HepG2 (cell line): Measurements from ENCODE around the gene TIMM8B. TPM values are rescaled to one million over a fixed set of nuclear protein-coding genes. Genes with fewer than 3 reads are reported as not detected.

ENCODE experiments used
- ATAC-seq: fragments of 200-7000 bp; cut with Tn5 transposase; 3 replicates; pipeline ENCODE4 v1.9.1; 2020; ENCODE audit warnings: mild to moderate bottlenecking, moderate library complexity
- BruUV-seq: library from RNA; stranded (reverse); fragments of 400-500 nt; replicated peaks from 2 replicates; lab custom pipeline; 2021; lab: Mats Ljungman, UMichigan
- CTCF ChIA-PET: fragments of 300-600 bp; formaldehyde crosslinking; extraction: SDS; loops from one replicate; lab custom pipeline; 2021; ENCODE audit warnings: low total read pairs, inconsistent platforms, low intra/inter-chr PET ratio; lab: Yijun Ruan, JAX
- POLR2A ChIA-PET: fragments of 350-600 bp; sonication (Branson Sonifier 250); formaldehyde crosslinking; loops from one replicate; lab custom pipeline; 2020; ENCODE audit warnings: antibody characterized with exemption, inconsistent platforms; lab: Yijun Ruan, JAX
- DNase-seq: peaks from one replicate; pipeline ENCODE4 v3.0.0-alpha.2; 2015; ENCODE audit warnings: low spot score
- FAIRE-seq: peaks from 3 replicates; lab custom pipeline; 2011; peaks lifted over from hg19 to GRCh38; lab: Jason Lieb, UNC
- H2AFZ ChIP-seq: one replicate; pipeline ENCODE4 v1.6.1; 2011; ENCODE audit warnings: low read length, inconsistent platforms
- H3K27ac ChIP-seq: fragments of 300-600 bp; 3 replicates; pipeline ENCODE4 v1.8.0; 2011; ENCODE audit warnings: mixed run types, mild to moderate bottlenecking, mixed read lengths, low read length, inconsistent platforms; ENCODE audit not compliant: insufficient read depth; ENCODE audit errors: extremely low read length
- H3K27me3 ChIP-seq, 2 experiments: fragments of 200-600 bp in 1 of 2; 2 replicates in 1 of 2; 3 replicates in 1 of 2; pipeline versions ENCODE4 v1.6.0 to v1.8.0; 2011; ENCODE audit warnings: low read length in 2 of 2, mild to moderate bottlenecking in 2 of 2, moderate library complexity in 2 of 2, inconsistent platforms in 1 of 2; ENCODE audit not compliant: insufficient read depth in 2 of 2, control insufficient read depth in 1 of 2
- H3K36me3 ChIP-seq, 2 experiments: fragments of 200-600 bp in 1 of 2; replicated peaks in 1 of 2; 2 replicates in 1 of 2; 3 replicates in 1 of 2; pipeline versions ENCODE4 v1.5.1 to v1.8.0; 2011; ENCODE audit warnings: low read length in 2 of 2, inconsistent platforms in 1 of 2; ENCODE audit not compliant: insufficient read depth in 2 of 2, control insufficient read depth in 1 of 2
- H3K4me1 ChIP-seq: 2 replicates; pipeline ENCODE4 v1.5.1; 2012; ENCODE audit warnings: low read length, inconsistent platforms; ENCODE audit not compliant: insufficient read depth
- H3K4me2 ChIP-seq: 2 replicates; pipeline ENCODE4 v1.6.0; 2011; ENCODE audit warnings: low read depth, low read length, inconsistent platforms
- H3K4me3 ChIP-seq, 3 experiments: fragments of 200-600 bp in 1 of 3; sonication (generic), shearing (Covaris generic) in 1 of 3; replicated peaks in 1 of 3; 2 replicates each; pipeline ENCODE4 v1.5.1; 2011 to 2016; ENCODE audit warnings: low read length in 3 of 3, inconsistent platforms in 2 of 3, low read depth in 2 of 3, mild to moderate bottlenecking in 2 of 3, control low read depth in 1 of 3, mixed read lengths in 1 of 3; ENCODE audit not compliant: insufficient read depth in 1 of 3
- H3K79me2 ChIP-seq: one replicate; pipeline ENCODE4 v1.6.1; 2011; ENCODE audit warnings: low read length, inconsistent platforms; ENCODE audit not compliant: insufficient read depth
- H3K9ac ChIP-seq: 2 replicates; pipeline ENCODE4 v1.6.0; 2011; ENCODE audit warnings: mild to moderate bottlenecking, low read depth, low read length, inconsistent platforms; ENCODE audit not compliant: insufficient read depth
- H3K9me3 ChIP-seq: 2 replicates; pipeline ENCODE4 v1.5.1; 2012; ENCODE audit warnings: mild to moderate bottlenecking, low read length
- H4K20me1 ChIP-seq: 2 replicates; pipeline ENCODE4 v1.6.0; 2011; ENCODE audit warnings: inconsistent platforms, mild to moderate bottlenecking, low read length, moderate library complexity; ENCODE audit not compliant: insufficient read depth
- DNMT1 ChIP-seq: sonication (generic); formaldehyde crosslinking; IDR thresholded peaks from 2 replicates; pipeline ENCODE4 v1.5.1; 2020; ENCODE audit warnings: mild to moderate bottlenecking, missing genetic modification reagents
- ERF ChIP-seq: IDR thresholded peaks from 2 replicates; pipeline ENCODE4 v1.6.1; 2018; ENCODE audit warnings: missing biosample characterization, missing genetic modification reagents
- HDAC6 ChIP-seq: fragments of 200-600 bp; sonication (generic); IDR thresholded peaks from 2 replicates; pipeline ENCODE4 v1.7.0; 2017; ENCODE audit warnings: mild to moderate bottlenecking, antibody characterized with exemption, low read length, low read depth
- NR3C1 ChIP-seq: sonication (generic); formaldehyde crosslinking; IDR thresholded peaks from 2 replicates; pipeline ENCODE4 v1.4.0; 2020; ENCODE audit warnings: missing genetic modification reagents
- SP1 ChIP-seq, 2 experiments: fragments of 450-650 bp in 1 of 2; sonication (generic) in 1 of 2; formaldehyde crosslinking in 1 of 2; IDR thresholded peaks; 2 replicates each; pipeline versions ENCODE4 v1.4.0 to v1.6.1; 2016 to 2020; ENCODE audit warnings: missing genetic modification reagents in 1 of 2
- ZIK1 ChIP-seq: sonication (generic); formaldehyde crosslinking; IDR thresholded peaks from 2 replicates; pipeline ENCODE4 v1.5.0; 2020; ENCODE audit warnings: mild to moderate bottlenecking, low read depth, missing genetic modification reagents, borderline replicate concordance
- ZNF256 ChIP-seq: sonication (generic); formaldehyde crosslinking; conservative IDR thresholded peaks from 2 replicates; pipeline ENCODE4 v1.4.0; 2020; ENCODE audit warnings: missing genetic modification reagents
- ZNF350 ChIP-seq: sonication (generic); formaldehyde crosslinking; IDR thresholded peaks from 2 replicates; pipeline ENCODE4 v1.4.0; 2020; ENCODE audit warnings: mild to moderate bottlenecking, low read depth, missing genetic modification reagents, borderline replicate concordance
- ZNF670 ChIP-seq: sonication (generic); formaldehyde crosslinking; IDR thresholded peaks from 2 replicates; pipeline ENCODE4 v1.8.0; 2022; ENCODE audit warnings: mild to moderate bottlenecking, missing genetic modification reagents, borderline replicate concordance
- WGBS: methylation state at CpG from one replicate; pipeline ENCODE4 v1.1.6; 2017; ENCODE audit warnings: low lambda C conversion rate; 5-methylcytosine and 5-hydroxymethylcytosine counted together
- in situ Hi-C: cut with HindIII; loops from 2 replicates; pipeline ENCODE4 v1.10.0; 2017; ENCODE audit warnings: low pct_unique_long_range_greater_than_20kb; ENCODE audit not compliant: extremely low pct_ligation_motif_present
- intact Hi-C: fragments of 100-400 bp; cut with micrococcal nuclease; formaldehyde crosslinking; loops from one replicate; pipeline ENCODE4 v1.10.0; 2022; ENCODE audit not compliant: unreplicated experiment
- polyA plus RNA-seq, 8 experiments: library from polyadenylated mRNA; depleted of rRNA in 3 of 8; stranded (reverse) in 7 of 8; unstranded in 1 of 8; fragments of >200 nt; fragmentation: Illumina TruSeq in 4 of 8; extraction: Trizol in 4 of 8; gene quantifications; 2 replicates each; pipeline versions ENCODE4 v1.2.1 to v1.2.3, GENCODE V29; 2011 to 2016; ENCODE audit warnings: low read depth in 4 of 8, missing spikeins in 1 of 8, mixed read lengths in 1 of 8; ENCODE audit not compliant: insufficient read depth in 1 of 8
- total RNA-seq, 5 experiments: library from RNA; depleted of rRNA; stranded (reverse); fragments of >200 nt; fragmentation: Illumina TruSeq; extraction: Trizol; gene quantifications; 2 replicates each; pipeline ENCODE4 v1.2.3, GENCODE V29; 2016; ENCODE audit warnings: low read depth in 1 of 5
- TF ChIP-seq, protein P1 (sequence below): sonication (generic); formaldehyde crosslinking; IDR thresholded peaks from 2 replicates; pipeline ENCODE4 v1.4.0; 2020; ENCODE audit warnings: missing genetic modification reagents
- TF ChIP-seq, protein P2 (sequence below): sonication (generic); formaldehyde crosslinking; IDR thresholded peaks from 2 replicates; pipeline ENCODE4 v1.8.0; 2022; ENCODE audit warnings: mild to moderate bottlenecking, missing genetic modification reagents, borderline replicate concordance

TIMM8B gene
- total and polyA plus RNA-seq, 2 of the 13 experiments (the other 11 are each of a cell fraction or from before 2014, with no cell fraction given): 84.5 to 98.3 TPM

DNA sequence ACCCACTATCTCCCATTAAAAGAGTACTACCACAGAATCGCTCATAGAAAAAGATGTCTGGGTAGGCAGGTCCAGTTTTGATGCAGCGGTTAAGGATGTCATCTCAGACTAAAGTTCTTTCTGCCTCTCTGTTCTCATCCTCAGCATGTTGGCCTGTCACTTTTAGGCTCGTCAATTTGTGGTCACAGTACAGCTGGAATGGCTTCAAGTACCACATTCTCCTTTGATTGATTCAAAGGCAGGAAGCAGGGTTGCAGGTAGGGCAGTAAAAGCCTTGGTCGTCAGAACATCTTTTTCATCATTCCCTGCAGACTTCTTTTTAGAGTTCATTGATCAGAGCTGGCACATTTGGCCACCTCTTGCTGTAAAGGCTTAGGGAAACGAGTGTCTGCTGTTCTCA is 28.8 kb upstream of the TIMM8B start:
- FAIRE-seq: no peak
- H3K9me3 ChIP-seq: no peaks in the 10 kb centered on the region
- ATAC-seq: no peak
- peaks cover 5% of the 10 kb centered on the region; the same call in 1 of the 2 replicates for H3K4me1 ChIP-seq
- no peaks in the 10 kb centered on the region for H3K79me2 ChIP-seq
- H3K36me3 ChIP-seq: no peaks in the 10 kb centered on the region
- WGBS: 68% methylated on average over 5 of the region's 5 CpGs
- ChIA-PET CTCF (no interaction called here), POLR2A (no interaction called here)
- in situ Hi-C loops (loop anchor here (10.0 kb wide), 1 partner anchor 169 kb away; no protein-coding TSS in a partner anchor), intact Hi-C loops (no loop called here)
- H3K27ac ChIP-seq: no peak overlapping the region
- no peaks in the 10 kb centered on the region for H4K20me1 ChIP-seq
- no peak overlapping the region for H2AFZ ChIP-seq
- H3K9ac ChIP-seq: no peak overlapping the region
- TF ChIP-seq HDAC6: no peak
- no peak for TF ChIP-seq ERF (CRISPR knock-in tag)
- TF ChIP-seq DNMT1 (CRISPR knock-in tag): no peak
- TF ChIP-seq, protein P1, sequence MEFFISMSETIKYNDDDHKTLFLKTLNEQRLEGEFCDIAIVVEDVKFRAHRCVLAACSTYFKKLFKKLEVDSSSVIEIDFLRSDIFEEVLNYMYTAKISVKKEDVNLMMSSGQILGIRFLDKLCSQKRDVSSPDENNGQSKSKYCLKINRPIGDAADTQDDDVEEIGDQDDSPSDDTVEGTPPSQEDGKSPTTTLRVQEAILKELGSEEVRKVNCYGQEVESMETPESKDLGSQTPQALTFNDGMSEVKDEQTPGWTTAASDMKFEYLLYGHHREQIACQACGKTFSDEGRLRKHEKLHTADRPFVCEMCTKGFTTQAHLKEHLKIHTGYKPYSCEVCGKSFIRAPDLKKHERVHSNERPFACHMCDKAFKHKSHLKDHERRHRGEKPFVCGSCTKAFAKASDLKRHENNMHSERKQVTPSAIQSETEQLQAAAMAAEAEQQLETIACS (CRISPR knock-in tag): no peak
- no TSS peak for BruUV-seq
- no peak for DNase-seq
- no peak overlapping the region for H3K4me2 ChIP-seq
- H3K4me3 ChIP-seq: no peak overlapping the region
- no peaks in the 10 kb centered on the region for H3K27me3 ChIP-seq

DNA sequence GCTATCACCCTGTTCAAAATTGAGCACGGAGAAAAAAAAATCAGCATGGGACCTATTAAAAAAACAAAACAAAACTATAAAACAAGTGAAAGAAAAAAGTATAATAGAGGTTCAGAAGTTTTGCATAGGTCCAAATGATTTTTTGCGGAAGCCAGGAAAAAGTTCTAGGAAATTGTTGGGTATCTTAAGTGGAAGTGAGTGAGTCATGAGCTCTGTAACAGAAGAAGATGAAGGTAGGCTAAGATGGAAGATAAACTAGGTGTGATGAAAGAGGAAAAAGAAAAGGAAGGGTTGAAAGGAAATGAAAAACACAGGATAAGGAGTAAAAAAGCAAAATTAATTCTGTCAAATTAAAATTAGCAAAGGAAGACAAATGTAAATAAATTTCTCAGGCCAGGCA is 27.9 kb upstream of the TIMM8B start:
- Histone ChIP-seq H2AFZ (no peak overlapping the region), H3K36me3 (no peaks in the 10 kb centered on the region), H3K4me3 (no peak overlapping the region), H3K4me2 (no peak overlapping the region), H3K27ac (no peak overlapping the region), H3K9me3 (no peaks in the 10 kb centered on the region), H3K79me2 (no peaks in the 10 kb centered on the region), H3K9ac (no peak overlapping the region), H3K27me3 (no peaks in the 10 kb centered on the region), H3K4me1 (peaks cover 5% of the 10 kb centered on the region; the same call in 1 of the 2 replicates), H4K20me1 (no peaks in the 10 kb centered on the region)
- POLR2A ChIA-PET: interaction anchor here (1.1 kb wide), 2 partner anchors 10 to 43 kb away, joined by 3 read pairs; no protein-coding TSS in a partner anchor
- in situ Hi-C loops (loop anchor here (5.0 to 10.0 kb wide), 2 partner anchors 63 to 170 kb away; partner anchors contain the start of gene BCO2), intact Hi-C loops (no loop called here)
- 95% methylated on average over 2 of the region's 2 CpGs for WGBS
- FAIRE-seq (no peak), ATAC-seq (no peak), DNase-seq (no peak)
- CTCF ChIA-PET: interaction anchor here (2.1 to 2.3 kb wide), 2 partner anchors 61 to 166 kb away, joined by 10 to 25 read pairs; partner anchors contain the start of gene BCO2
- BruUV-seq: no TSS peak
- TF ChIP-seq, protein P2, sequence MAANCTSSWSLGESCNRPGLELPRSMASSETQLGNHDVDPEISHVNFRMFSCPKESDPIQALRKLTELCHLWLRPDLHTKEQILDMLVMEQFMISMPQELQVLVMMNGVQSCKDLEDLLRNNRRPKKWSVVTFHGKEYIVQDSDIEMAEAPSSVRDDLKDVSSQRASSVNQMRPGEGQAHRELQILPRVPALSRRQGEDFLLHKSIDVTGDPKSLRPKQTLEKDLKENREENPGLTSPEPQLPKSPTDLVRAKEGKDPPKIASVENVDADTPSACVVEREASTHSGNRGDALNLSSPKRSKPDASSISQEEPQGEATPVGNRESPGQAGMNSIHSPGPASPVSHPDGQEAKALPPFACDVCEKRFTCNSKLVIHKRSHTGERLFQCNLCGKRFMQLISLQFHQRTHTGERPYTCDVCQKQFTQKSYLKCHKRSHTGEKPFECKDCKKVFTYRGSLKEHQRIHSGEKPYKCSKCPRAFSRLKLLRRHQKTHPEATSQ (CRISPR knock-in tag): no peak
- no peak for TF ChIP-seq ZNF350 (CRISPR knock-in tag)
- no peak for TF ChIP-seq NR3C1 (CRISPR knock-in tag)
- TF ChIP-seq ZNF670: no peak
- TF ChIP-seq SP1 (IDR thresholded peaks at IDR 0.05): no peak
- no peak for TF ChIP-seq SP1 (CRISPR knock-in tag; IDR thresholded peaks at IDR 0.05)
- no peak for TF ChIP-seq ZNF256
- TF ChIP-seq ZIK1 (CRISPR knock-in tag): no peak
